Brain microvascular endothelial cell (primary cell): ENCODE measurements around the gene ANKH.

Experiments used
- DNase-seq: peaks from one replicate; pipeline ENCODE4 v3.0.0-alpha.2; 2020
- H3K27ac ChIP-seq: fragments of 250-450 bp; sonication (Bioruptor Pico); 2 replicates; pipeline ENCODE4 v1.5.1; 2020; ENCODE audit warnings: mild to moderate bottlenecking, moderate library complexity
- H3K27me3 ChIP-seq: fragments of 250-450 bp; sonication (Bioruptor Pico); replicated peaks from 2 replicates; pipeline ENCODE4 v1.5.1; 2020; ENCODE audit warnings: mild to moderate bottlenecking
- H3K36me3 ChIP-seq: fragments of 250-450 bp; sonication (Bioruptor Pico); replicated peaks from 2 replicates; pipeline ENCODE4 v1.5.1; 2020; ENCODE audit warnings: mild to moderate bottlenecking
- H3K4me3 ChIP-seq: 2 replicates; pipeline ENCODE4 v1.5.1; 2011; ENCODE audit warnings: low read depth, mild to moderate bottlenecking, control low read depth, low read length, moderate library complexity
- in situ Hi-C: cut with HindIII; loops from 2 replicates; pipeline ENCODE4 v1.10.0; 2017; ENCODE audit warnings: low sequenced_read_pairs, low pct_ligation_motif_present
- TF ChIP-seq, protein P1 (sequence below): IDR thresholded peaks from 2 replicates; pipeline ENCODE4 v1.5.1; 2011; ENCODE audit warnings: low read depth, mild to moderate bottlenecking, moderate library complexity, low read length, control low read depth, inconsistent platforms; ENCODE audit errors: missing control alignments

The ANKH gene

DNA sequence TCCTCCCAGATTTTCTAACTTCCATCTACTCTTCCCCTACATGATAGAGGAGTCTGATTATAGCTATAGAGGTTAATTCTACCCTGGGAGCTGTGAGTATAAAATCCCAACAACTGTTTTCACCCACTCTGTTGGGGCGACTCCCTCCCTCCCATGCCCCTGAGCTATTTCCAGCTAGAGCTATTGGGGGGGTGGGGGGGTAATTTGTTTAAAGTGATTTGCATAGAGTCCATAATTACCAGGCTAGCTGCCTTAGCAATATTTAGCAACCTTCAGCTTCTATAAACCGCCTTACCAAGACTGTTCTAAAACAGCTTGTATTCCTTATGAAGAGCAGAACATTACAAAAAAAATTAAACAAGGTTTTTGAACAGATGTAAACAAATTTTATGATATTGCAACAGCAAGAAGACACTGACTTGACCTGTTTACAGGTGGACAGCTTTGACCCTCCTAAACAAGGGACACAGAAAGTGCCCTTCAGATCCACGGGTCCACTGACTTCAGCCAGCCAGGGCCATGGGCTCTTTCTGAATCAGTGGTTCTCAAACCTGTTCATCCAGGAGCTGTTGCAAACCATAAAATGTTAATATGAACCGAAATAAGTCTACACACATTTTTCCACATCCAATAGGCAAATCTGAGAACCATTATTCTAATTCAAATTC lies 108.9 kb downstream of the ANKH start:
- Histone ChIP-seq H3K36me3 (no peaks in the 10 kb centered on the region), H3K4me3 (no peak overlapping the region), H3K27me3 (no peaks in the 10 kb centered on the region), H3K27ac (no peak overlapping the region)
- TF ChIP-seq, protein P1, sequence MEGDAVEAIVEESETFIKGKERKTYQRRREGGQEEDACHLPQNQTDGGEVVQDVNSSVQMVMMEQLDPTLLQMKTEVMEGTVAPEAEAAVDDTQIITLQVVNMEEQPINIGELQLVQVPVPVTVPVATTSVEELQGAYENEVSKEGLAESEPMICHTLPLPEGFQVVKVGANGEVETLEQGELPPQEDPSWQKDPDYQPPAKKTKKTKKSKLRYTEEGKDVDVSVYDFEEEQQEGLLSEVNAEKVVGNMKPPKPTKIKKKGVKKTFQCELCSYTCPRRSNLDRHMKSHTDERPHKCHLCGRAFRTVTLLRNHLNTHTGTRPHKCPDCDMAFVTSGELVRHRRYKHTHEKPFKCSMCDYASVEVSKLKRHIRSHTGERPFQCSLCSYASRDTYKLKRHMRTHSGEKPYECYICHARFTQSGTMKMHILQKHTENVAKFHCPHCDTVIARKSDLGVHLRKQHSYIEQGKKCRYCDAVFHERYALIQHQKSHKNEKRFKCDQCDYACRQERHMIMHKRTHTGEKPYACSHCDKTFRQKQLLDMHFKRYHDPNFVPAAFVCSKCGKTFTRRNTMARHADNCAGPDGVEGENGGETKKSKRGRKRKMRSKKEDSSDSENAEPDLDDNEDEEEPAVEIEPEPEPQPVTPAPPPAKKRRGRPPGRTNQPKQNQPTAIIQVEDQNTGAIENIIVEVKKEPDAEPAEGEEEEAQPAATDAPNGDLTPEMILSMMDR = no peak
- in situ Hi-C loops = no loop called here
- DNase-seq = no peak

DNA sequence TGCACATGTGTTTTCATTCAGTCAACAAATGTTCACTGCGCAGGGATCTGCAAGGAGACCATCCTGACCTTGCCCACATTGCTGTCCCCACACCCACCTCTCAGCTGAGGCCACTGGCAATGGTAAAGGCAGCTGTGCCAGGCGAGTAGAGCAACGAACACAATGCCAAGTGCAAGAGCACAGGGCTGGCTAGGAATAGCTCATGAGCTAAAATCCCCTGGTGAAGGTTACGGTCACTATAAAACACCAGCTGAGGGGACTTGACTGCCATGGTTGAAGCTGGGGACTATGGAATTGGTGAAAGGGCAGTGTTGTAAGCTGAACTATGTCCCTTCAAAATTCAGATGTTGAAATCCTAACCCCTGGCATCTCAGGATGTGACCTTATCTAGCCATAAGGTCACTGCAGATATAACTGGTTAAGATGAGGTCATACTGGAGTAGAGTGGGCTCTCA lies 111.0 kb downstream of the ANKH start:
- Histone ChIP-seq H3K27me3 (no peaks in the 10 kb centered on the region), H3K36me3 (no peaks in the 10 kb centered on the region), H3K27ac (no peak overlapping the region), H3K4me3 (no peak overlapping the region)
- in situ Hi-C loops = no loop called here
- no peak for DNase-seq
- TF ChIP-seq, protein P1 = no peak

DNA sequence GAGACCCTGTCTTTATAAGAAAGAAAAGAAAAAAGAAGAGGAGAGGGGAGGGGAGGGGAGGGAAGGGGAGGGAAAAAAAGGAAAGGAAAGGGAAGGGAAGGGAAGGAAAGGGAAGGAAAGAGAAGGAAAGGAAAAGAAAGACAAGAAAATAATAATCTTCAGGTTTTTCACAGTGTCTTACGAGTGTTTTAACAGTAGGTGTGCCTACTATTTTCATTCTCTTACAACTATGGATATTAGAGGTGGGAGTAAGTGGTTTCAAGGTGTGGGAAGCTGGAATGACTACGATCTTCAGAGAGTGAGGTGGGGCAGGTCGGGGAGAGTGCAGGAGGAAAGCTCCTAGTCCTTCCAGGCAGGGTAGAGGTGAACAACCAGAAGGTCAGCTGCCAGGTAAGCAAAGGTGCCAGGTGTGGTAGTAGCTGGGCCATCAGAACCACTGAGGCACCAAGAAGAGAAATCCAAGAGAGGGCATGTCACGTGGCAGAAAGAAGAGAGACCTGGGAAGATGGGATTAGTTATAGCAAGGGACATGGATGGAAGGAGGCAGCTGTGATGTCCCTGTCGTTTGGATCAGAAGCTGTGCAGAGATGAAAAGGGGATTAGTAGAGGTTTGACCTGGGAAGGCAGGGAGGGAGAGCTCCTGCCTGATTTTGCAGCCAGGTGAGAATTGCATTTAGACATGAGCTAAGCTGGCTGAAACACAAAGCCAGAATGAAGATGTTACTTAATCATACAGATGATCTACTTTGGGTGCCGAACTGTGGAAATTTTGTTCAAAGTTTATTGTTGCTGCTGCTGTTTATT lies 111.6 kb downstream of the ANKH start:
- TF ChIP-seq, protein P1 = no peak
- H3K27ac ChIP-seq = no peak overlapping the region
- in situ Hi-C loops = no loop called here
- H3K4me3 ChIP-seq = no peak overlapping the region
- no peak for DNase-seq
- no peaks in the 10 kb centered on the region for H3K27me3 ChIP-seq
- H3K36me3 ChIP-seq = no peaks in the 10 kb centered on the region

DNA sequence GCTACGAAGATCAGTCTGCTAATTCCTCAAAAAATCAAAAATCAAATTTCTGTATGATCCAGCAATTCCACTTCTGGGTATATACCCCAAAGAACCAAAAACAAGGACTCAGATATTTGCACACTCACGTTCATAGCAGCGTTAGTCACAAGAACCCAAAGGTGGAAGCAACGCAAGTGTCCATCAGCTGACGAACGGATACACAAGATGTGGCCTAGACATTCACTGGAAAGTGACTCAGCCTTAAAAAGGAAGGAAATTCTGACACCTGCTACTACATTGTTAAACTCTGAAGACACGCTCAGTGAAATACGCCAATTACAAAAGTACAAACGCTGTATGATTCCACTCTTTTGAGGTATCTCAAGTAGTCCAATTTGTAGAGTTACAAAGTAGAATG lies 113.7 kb downstream of the ANKH start:
- no peak overlapping the region for H3K4me3 ChIP-seq
- TF ChIP-seq, protein P1 = no peak
- no peak overlapping the region for H3K27ac ChIP-seq
- in situ Hi-C loops = no loop called here
- no peak for DNase-seq
- no peaks in the 10 kb centered on the region for H3K27me3 ChIP-seq
- H3K36me3 ChIP-seq = peaks cover 3% of the 10 kb centered on the region

DNA sequence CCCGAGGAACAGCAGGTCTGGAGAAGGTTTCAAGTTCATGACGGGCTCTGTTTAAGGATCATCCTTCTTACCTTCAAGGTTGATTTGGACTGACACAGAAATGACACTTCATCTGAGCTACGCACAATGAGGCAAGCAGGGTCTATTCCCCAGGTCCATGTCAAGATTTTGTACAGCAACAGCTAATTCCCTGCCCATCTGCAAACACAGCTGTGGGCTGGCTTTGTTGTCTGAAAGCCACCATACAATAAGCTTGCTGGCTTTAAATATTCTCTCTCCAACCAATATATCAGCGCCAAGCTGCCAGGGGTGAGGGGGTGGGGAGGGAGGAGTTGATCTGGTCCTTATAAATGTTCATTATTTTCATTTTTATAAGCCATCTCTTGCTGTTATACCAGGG lies 115.1 kb downstream of the ANKH start:
- Histone ChIP-seq H3K36me3 (peaks cover 3% of the 10 kb centered on the region), H3K27me3 (no peaks in the 10 kb centered on the region), H3K27ac (no peak overlapping the region), H3K4me3 (no peak overlapping the region)
- no peak for DNase-seq
- TF ChIP-seq, protein P1 = no peak
- in situ Hi-C loops = no loop called here
